HepG2 (cell line): ENCODE results near the gene TADA2A. TPM values are rescaled to one million over a fixed set of nuclear protein-coding genes. Genes with fewer than 3 reads are reported as not detected.

Experiments
- ATAC-seq: fragments of 200-7000 bp; cut with Tn5 transposase; 3 replicates; pipeline ENCODE4 v1.9.1; 2020; ENCODE audit warnings: mild to moderate bottlenecking, moderate library complexity
- BruUV-seq: library from RNA; stranded (reverse); fragments of 400-500 nt; replicated peaks from 2 replicates; lab custom pipeline; 2021; lab: Mats Ljungman, UMichigan
- CTCF ChIA-PET: fragments of 300-600 bp; formaldehyde crosslinking; extraction: SDS; loops from one replicate; lab custom pipeline; 2021; ENCODE audit warnings: low total read pairs, inconsistent platforms, low intra/inter-chr PET ratio; lab: Yijun Ruan, JAX
- POLR2A ChIA-PET: fragments of 350-600 bp; sonication (Branson Sonifier 250); formaldehyde crosslinking; loops from one replicate; lab custom pipeline; 2020; ENCODE audit warnings: antibody characterized with exemption, inconsistent platforms; lab: Yijun Ruan, JAX
- DNase-seq: peaks from one replicate; pipeline ENCODE4 v3.0.0-alpha.2; 2015; ENCODE audit warnings: low spot score
- FAIRE-seq: peaks from 3 replicates; lab custom pipeline; 2011; peaks lifted over from hg19 to GRCh38; lab: Jason Lieb, UNC
- H2AFZ ChIP-seq: one replicate; pipeline ENCODE4 v1.6.1; 2011; ENCODE audit warnings: low read length, inconsistent platforms
- H3K27ac ChIP-seq: fragments of 300-600 bp; 3 replicates; pipeline ENCODE4 v1.8.0; 2011; ENCODE audit warnings: mixed run types, mild to moderate bottlenecking, mixed read lengths, low read length, inconsistent platforms; ENCODE audit not compliant: insufficient read depth; ENCODE audit errors: extremely low read length
- H3K27me3 ChIP-seq, 2 experiments: fragments of 200-600 bp in 1 of 2; 2 replicates in 1 of 2; 3 replicates in 1 of 2; pipeline versions ENCODE4 v1.6.0 to v1.8.0; 2011; ENCODE audit warnings: low read length in 2 of 2, mild to moderate bottlenecking in 2 of 2, moderate library complexity in 2 of 2, inconsistent platforms in 1 of 2; ENCODE audit not compliant: insufficient read depth in 2 of 2, control insufficient read depth in 1 of 2
- H3K36me3 ChIP-seq, 2 experiments: fragments of 200-600 bp in 1 of 2; replicated peaks in 1 of 2; 2 replicates in 1 of 2; 3 replicates in 1 of 2; pipeline versions ENCODE4 v1.5.1 to v1.8.0; 2011; ENCODE audit warnings: low read length in 2 of 2, inconsistent platforms in 1 of 2; ENCODE audit not compliant: insufficient read depth in 2 of 2, control insufficient read depth in 1 of 2
- H3K4me1 ChIP-seq: 2 replicates; pipeline ENCODE4 v1.5.1; 2012; ENCODE audit warnings: low read length, inconsistent platforms; ENCODE audit not compliant: insufficient read depth
- H3K4me2 ChIP-seq: 2 replicates; pipeline ENCODE4 v1.6.0; 2011; ENCODE audit warnings: low read depth, low read length, inconsistent platforms
- H3K4me3 ChIP-seq, 3 experiments: fragments of 200-600 bp in 1 of 3; sonication (generic), shearing (Covaris generic) in 1 of 3; replicated peaks in 1 of 3; 2 replicates each; pipeline ENCODE4 v1.5.1; 2011 to 2016; ENCODE audit warnings: low read length in 3 of 3, inconsistent platforms in 2 of 3, low read depth in 2 of 3, mild to moderate bottlenecking in 2 of 3, control low read depth in 1 of 3, mixed read lengths in 1 of 3; ENCODE audit not compliant: insufficient read depth in 1 of 3
- H3K79me2 ChIP-seq: one replicate; pipeline ENCODE4 v1.6.1; 2011; ENCODE audit warnings: low read length, inconsistent platforms; ENCODE audit not compliant: insufficient read depth
- H3K9ac ChIP-seq: 2 replicates; pipeline ENCODE4 v1.6.0; 2011; ENCODE audit warnings: mild to moderate bottlenecking, low read depth, low read length, inconsistent platforms; ENCODE audit not compliant: insufficient read depth
- H3K9me3 ChIP-seq: 2 replicates; pipeline ENCODE4 v1.5.1; 2012; ENCODE audit warnings: mild to moderate bottlenecking, low read length
- H4K20me1 ChIP-seq: 2 replicates; pipeline ENCODE4 v1.6.0; 2011; ENCODE audit warnings: inconsistent platforms, mild to moderate bottlenecking, low read length, moderate library complexity; ENCODE audit not compliant: insufficient read depth
- HIVEP1 ChIP-seq: sonication (generic); formaldehyde crosslinking; IDR thresholded peaks from 2 replicates; pipeline ENCODE4 v1.4.0; 2020; ENCODE audit warnings: mild to moderate bottlenecking, missing genetic modification reagents
- MTF1 ChIP-seq: sonication (generic); formaldehyde crosslinking; IDR thresholded peaks from 2 replicates; pipeline ENCODE4 v1.5.0; 2020; ENCODE audit warnings: missing genetic modification reagents
- NBN ChIP-seq: fragments of 450-650 bp; conservative IDR thresholded peaks from 2 replicates; pipeline ENCODE4 v1.6.1; 2017
- NR0B2 ChIP-seq: sonication (generic); formaldehyde crosslinking; IDR thresholded peaks from 2 replicates; pipeline ENCODE4 v1.4.0; 2020; ENCODE audit warnings: mild to moderate bottlenecking, missing genetic modification reagents
- SMAD3 ChIP-seq: sonication (generic); formaldehyde crosslinking; IDR thresholded peaks from 2 replicates; pipeline ENCODE4 v1.4.0; 2020; ENCODE audit warnings: missing genetic modification reagents
- SNRNP70 ChIP-seq: fragments of 200-400 bp; formaldehyde crosslinking; IDR thresholded peaks from 2 replicates; pipeline ENCODE4 v1.6.1; 2017; ENCODE audit warnings: mild to moderate bottlenecking, low read depth, low read length, moderate library complexity
- THAP11 ChIP-seq: IDR thresholded peaks from 2 replicates; pipeline ENCODE4 v1.6.1; 2016; ENCODE audit warnings: missing biosample characterization, missing genetic modification reagents
- ZIK1 ChIP-seq: sonication (generic); formaldehyde crosslinking; IDR thresholded peaks from 2 replicates; pipeline ENCODE4 v1.5.0; 2020; ENCODE audit warnings: mild to moderate bottlenecking, low read depth, missing genetic modification reagents, borderline replicate concordance
- ZNF101 ChIP-seq: sonication (generic); formaldehyde crosslinking; IDR thresholded peaks from 2 replicates; pipeline ENCODE4 v1.4.0; 2020; ENCODE audit warnings: mild to moderate bottlenecking, low read depth, missing genetic modification reagents, borderline replicate concordance
- ZNF121 ChIP-seq: sonication (generic); formaldehyde crosslinking; IDR thresholded peaks from 2 replicates; pipeline ENCODE4 v1.5.0; 2020; ENCODE audit warnings: mild to moderate bottlenecking, missing genetic modification reagents
- ZNF17 ChIP-seq: sonication (generic); formaldehyde crosslinking; IDR thresholded peaks from 2 replicates; pipeline ENCODE4 v1.5.0; 2020; ENCODE audit warnings: mild to moderate bottlenecking, missing genetic modification reagents
- ZNF234 ChIP-seq: sonication (generic); formaldehyde crosslinking; conservative IDR thresholded peaks from 2 replicates; pipeline ENCODE4 v1.5.1; 2020; ENCODE audit warnings: mild to moderate bottlenecking, missing genetic modification reagents
- ZNF24 ChIP-seq: fragments of 450-650 bp; IDR thresholded peaks from 2 replicates; pipeline ENCODE4 v1.6.1; 2017; ENCODE audit warnings: antibody characterized with exemption, mild to moderate bottlenecking
- ZNF292 ChIP-seq: sonication (generic); formaldehyde crosslinking; IDR thresholded peaks from 2 replicates; pipeline ENCODE4 v1.8.1; 2022; ENCODE audit warnings: mild to moderate bottlenecking, low read depth, missing genetic modification reagents, borderline replicate concordance
- ZNF468 ChIP-seq: sonication (generic); formaldehyde crosslinking; IDR thresholded peaks from 2 replicates; pipeline ENCODE4 v1.8.0; 2022; ENCODE audit warnings: mild to moderate bottlenecking, moderate library complexity, missing genetic modification reagents
- ZNF567 ChIP-seq: sonication (generic); formaldehyde crosslinking; IDR thresholded peaks from 2 replicates; pipeline ENCODE4 v1.8.1; 2023; ENCODE audit warnings: mild to moderate bottlenecking, missing genetic modification reagents, borderline replicate concordance
- ZNF678 ChIP-seq: sonication (generic); formaldehyde crosslinking; IDR thresholded peaks from 2 replicates; pipeline ENCODE4 v1.4.0; 2020; ENCODE audit warnings: mild to moderate bottlenecking, missing genetic modification reagents
- ZNF761 ChIP-seq: sonication (generic); formaldehyde crosslinking; conservative IDR thresholded peaks from 2 replicates; pipeline ENCODE4 v1.4.0; 2020; ENCODE audit warnings: mild to moderate bottlenecking, missing genetic modification reagents
- WGBS: methylation state at CpG from one replicate; pipeline ENCODE4 v1.1.6; 2017; ENCODE audit warnings: low lambda C conversion rate; 5-methylcytosine and 5-hydroxymethylcytosine counted together
- in situ Hi-C: cut with HindIII; loops from 2 replicates; pipeline ENCODE4 v1.10.0; 2017; ENCODE audit warnings: low pct_unique_long_range_greater_than_20kb; ENCODE audit not compliant: extremely low pct_ligation_motif_present
- intact Hi-C: fragments of 100-400 bp; cut with micrococcal nuclease; formaldehyde crosslinking; loops from one replicate; pipeline ENCODE4 v1.10.0; 2022; ENCODE audit not compliant: unreplicated experiment
- polyA plus RNA-seq, 8 experiments: library from polyadenylated mRNA; depleted of rRNA in 3 of 8; stranded (reverse) in 7 of 8; unstranded in 1 of 8; fragments of >200 nt; fragmentation: Illumina TruSeq in 4 of 8; extraction: Trizol in 4 of 8; gene quantifications; 2 replicates each; pipeline versions ENCODE4 v1.2.1 to v1.2.3, GENCODE V29; 2011 to 2016; ENCODE audit warnings: low read depth in 4 of 8, missing spikeins in 1 of 8, mixed read lengths in 1 of 8; ENCODE audit not compliant: insufficient read depth in 1 of 8
- total RNA-seq, 5 experiments: library from RNA; depleted of rRNA; stranded (reverse); fragments of >200 nt; fragmentation: Illumina TruSeq; extraction: Trizol; gene quantifications; 2 replicates each; pipeline ENCODE4 v1.2.3, GENCODE V29; 2016; ENCODE audit warnings: low read depth in 1 of 5
- TF ChIP-seq, protein P1 (sequence below): sonication (generic); formaldehyde crosslinking; IDR thresholded peaks from 2 replicates; pipeline ENCODE4 v1.5.0; 2020; ENCODE audit warnings: missing genetic modification reagents
- TF ChIP-seq, protein P2 (sequence below): sonication (generic); formaldehyde crosslinking; IDR thresholded peaks from 2 replicates; pipeline ENCODE4 v1.4.0; 2020; ENCODE audit warnings: mild to moderate bottlenecking, missing genetic modification reagents

TADA2A gene
- total and polyA plus RNA-seq, 2 of the 13 experiments (the other 11 are each of a cell fraction or from before 2014, with no cell fraction given): 8.0 to 14.0 TPM

GRCh38 chr17:37392024-37392590 is 14.6 kb upstream of the TADA2A start:
- in situ Hi-C loops: no loop called here
- POLR2A ChIA-PET: no interaction called here
- CTCF ChIA-PET: no interaction called here
- Histone ChIP-seq H3K4me2 (no peak overlapping the region), H4K20me1 (no peaks in the 10 kb centered on the region), H3K4me1 (no peaks in the 10 kb centered on the region), H3K27ac (no peak overlapping the region), H3K27me3 (no peaks in the 10 kb centered on the region), H3K9me3 (no peaks in the 10 kb centered on the region), H3K9ac (no peak overlapping the region), H3K36me3 (no peaks in the 10 kb centered on the region), H3K4me3 (no peak overlapping the region), H2AFZ (no peak overlapping the region), H3K79me2 (no peaks in the 10 kb centered on the region)
- no peak for DNase-seq
- FAIRE-seq: no peak
- 85% methylated on average over 3 of the region's 3 CpGs for WGBS
- intact Hi-C loops: no loop called here
- no peak for ATAC-seq
- no TSS peak for BruUV-seq
- TF ChIP-seq ZNF234 (CRISPR knock-in tag) (no peak), ZIK1 (CRISPR knock-in tag) (no peak), NBN (no peak), ZNF292 (CRISPR knock-in tag) (no peak)
- TF ChIP-seq, protein P1, sequence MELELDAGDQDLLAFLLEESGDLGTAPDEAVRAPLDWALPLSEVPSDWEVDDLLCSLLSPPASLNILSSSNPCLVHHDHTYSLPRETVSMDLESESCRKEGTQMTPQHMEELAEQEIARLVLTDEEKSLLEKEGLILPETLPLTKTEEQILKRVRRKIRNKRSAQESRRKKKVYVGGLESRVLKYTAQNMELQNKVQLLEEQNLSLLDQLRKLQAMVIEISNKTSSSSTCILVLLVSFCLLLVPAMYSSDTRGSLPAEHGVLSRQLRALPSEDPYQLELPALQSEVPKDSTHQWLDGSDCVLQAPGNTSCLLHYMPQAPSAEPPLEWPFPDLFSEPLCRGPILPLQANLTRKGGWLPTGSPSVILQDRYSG (CRISPR knock-in tag): no peak
- TF ChIP-seq, all 625 proteins: peak for 0

GRCh38 chr17:37393352-37393751 is 13.3 kb upstream of the TADA2A start:
- ATAC-seq: no peak
- Histone ChIP-seq H3K27ac (no peak overlapping the region), H3K4me2 (no peak overlapping the region), H3K9ac (no peak overlapping the region), H2AFZ (no peak overlapping the region), H3K9me3 (no peaks in the 10 kb centered on the region), H4K20me1 (no peaks in the 10 kb centered on the region), H3K27me3 (no peaks in the 10 kb centered on the region), H3K79me2 (no peaks in the 10 kb centered on the region), H3K4me1 (peaks cover 9% of the 10 kb centered on the region), H3K36me3 (no peaks in the 10 kb centered on the region), H3K4me3 (no peak overlapping the region)
- 98% methylated on average over 7 of the region's 7 CpGs for WGBS
- in situ Hi-C loops: no loop called here
- BruUV-seq: no TSS peak
- POLR2A ChIA-PET: no interaction called here
- intact Hi-C loops: no loop called here
- DNase-seq: no peak
- CTCF ChIA-PET: no interaction called here
- FAIRE-seq: no peak
- TF ChIP-seq THAP11 (CRISPR knock-in tag) (no peak), ZNF678 (CRISPR knock-in tag) (no peak), ZNF17 (CRISPR knock-in tag) (no peak), MTF1 (no peak), ZNF121 (CRISPR knock-in tag) (no peak), NR0B2 (CRISPR knock-in tag) (no peak), ZNF24 (no peak), SNRNP70 (no peak), HIVEP1 (CRISPR knock-in tag) (no peak), ZNF761 (CRISPR knock-in tag) (no peak), ZNF567 (CRISPR knock-in tag) (no peak), ZNF468 (CRISPR knock-in tag) (no peak), SMAD3 (CRISPR knock-in tag) (no peak), ZNF101 (CRISPR knock-in tag) (no peak)
- TF ChIP-seq, protein P2, sequence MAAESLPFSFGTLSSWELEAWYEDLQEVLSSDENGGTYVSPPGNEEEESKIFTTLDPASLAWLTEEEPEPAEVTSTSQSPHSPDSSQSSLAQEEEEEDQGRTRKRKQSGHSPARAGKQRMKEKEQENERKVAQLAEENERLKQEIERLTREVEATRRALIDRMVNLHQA (CRISPR knock-in tag): no peak
